GM19238 (cell line): ENCODE data around the gene GRIN3B.

Source experiments
- DNase-seq: peaks from one replicate; pipeline ENCODE4 v3.0.0; 2011; ENCODE audit warnings: low spot score; ENCODE audit not compliant: insufficient read length

Gene GRIN3B

DNA sequence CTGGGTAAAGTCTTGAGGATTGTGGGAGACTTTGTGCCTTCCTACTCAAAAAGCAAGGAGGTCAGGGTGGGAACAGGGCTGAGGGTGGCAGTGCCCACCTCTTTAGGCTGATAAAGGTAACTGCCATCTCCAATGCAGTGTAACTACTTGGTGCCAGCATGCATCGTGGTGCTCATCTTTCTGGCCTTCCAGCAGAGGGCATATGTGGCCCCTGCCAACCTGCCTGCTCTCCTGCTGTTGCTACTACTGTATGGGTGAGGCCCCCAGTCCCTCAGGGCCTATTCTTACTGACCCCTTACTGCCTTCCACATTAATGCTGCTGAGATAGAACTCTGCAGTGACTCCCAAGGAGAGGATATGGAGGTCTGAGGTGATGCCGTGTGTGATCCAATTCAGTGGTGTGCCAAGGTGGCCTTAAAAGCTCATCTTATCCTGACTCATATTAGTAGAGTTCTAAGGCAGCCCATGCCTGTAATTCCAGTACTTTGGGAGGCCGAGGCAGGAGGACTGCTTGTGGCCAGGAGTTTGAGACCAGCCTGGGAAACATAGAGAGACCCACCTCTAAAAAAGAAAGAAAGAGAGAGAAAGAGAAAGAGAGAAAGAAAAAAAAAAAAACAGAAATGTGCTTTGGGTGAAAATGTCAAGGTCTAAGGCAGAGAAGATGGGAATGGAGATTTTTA lies 57.1 kb downstream of the GRIN3B start:
- peak; percentile 45 for DNase-seq

- DNase-seq, result no peak
Observed at GRCh38 chr19:1058112-1058511, 57.9 kb downstream of the GRIN3B start.
